DOHH2 (cell line): ENCODE data around the gene KRTAP10-6.

ENCODE experiments used
- H3F3A ChIP-seq: fragments of 200-600 bp; sonication (generic), shearing (Covaris generic); 2 replicates; pipeline ENCODE4 v1.6.0; 2016; ENCODE audit warnings: antibody characterized with exemption, mild to moderate bottlenecking; ENCODE audit not compliant: control insufficient read depth, insufficient read depth
- H3K27ac ChIP-seq: fragments of 200-600 bp; sonication (generic); 2 replicates; pipeline ENCODE4 v1.5.1; 2014; ENCODE audit warnings: low read depth, mild to moderate bottlenecking, low read length, moderate library complexity
- H3K27me3 ChIP-seq: fragments of 200-600 bp; sonication (generic); 2 replicates; pipeline ENCODE4 v1.6.1; 2014; ENCODE audit warnings: mild to moderate bottlenecking, low read length, mixed read lengths; ENCODE audit not compliant: control insufficient read depth
- H3K36me3 ChIP-seq: fragments of 200-600 bp; sonication (generic); 2 replicates; pipeline ENCODE4 v1.6.1; 2014; ENCODE audit warnings: mild to moderate bottlenecking, low read length, moderate library complexity, mixed read lengths; ENCODE audit not compliant: control insufficient read depth
- H3K4me1 ChIP-seq: fragments of 200-600 bp; sonication (generic); 2 replicates; pipeline ENCODE4 v1.6.1; 2014; ENCODE audit warnings: mild to moderate bottlenecking, low read length, mixed read lengths; ENCODE audit not compliant: control insufficient read depth
- H3K4me2 ChIP-seq: fragments of 200-600 bp; sonication (generic); 2 replicates; pipeline ENCODE4 v1.6.0; 2014; ENCODE audit warnings: mild to moderate bottlenecking, low read length, moderate library complexity
- H3K4me3 ChIP-seq: fragments of 200-600 bp; sonication (generic); 2 replicates; pipeline ENCODE4 v1.5.1; 2014; ENCODE audit warnings: mild to moderate bottlenecking, low read length, mixed read lengths
- H3K79me2 ChIP-seq: fragments of 200-600 bp; sonication (generic); 2 replicates; pipeline ENCODE4 v1.6.1; 2014; ENCODE audit warnings: mild to moderate bottlenecking, low read length, mixed read lengths; ENCODE audit not compliant: control insufficient read depth
- H3K9me2 ChIP-seq: fragments of 200-600 bp; sonication (generic); replicated peaks from 2 replicates; pipeline ENCODE4 v1.6.1; 2014; ENCODE audit warnings: mild to moderate bottlenecking, low read length, mixed read lengths; ENCODE audit not compliant: control insufficient read depth
- H3K9me3 ChIP-seq: fragments of 200-600 bp; sonication (generic); 2 replicates; pipeline ENCODE4 v1.6.1; 2014; ENCODE audit warnings: antibody characterized with exemption, low read length, mixed read lengths; ENCODE audit not compliant: control insufficient read depth, insufficient read depth
- H4K20me1 ChIP-seq: fragments of 200-600 bp; sonication (generic); 2 replicates; pipeline ENCODE4 v1.6.0; 2014; ENCODE audit warnings: low read depth, mild to moderate bottlenecking, antibody characterized with exemption, low read length, moderate library complexity; ENCODE audit not compliant: control insufficient read depth, insufficient read depth
- CTCF ChIP-seq: fragments of 200-600 bp; sonication (generic); IDR thresholded peaks from one replicate; pipeline ENCODE4 v1.5.1; 2014; ENCODE audit warnings: antibody characterized with exemption, mild to moderate bottlenecking, low read depth, low read length; ENCODE audit not compliant: poor library complexity, severe bottlenecking
- EZH2phosphoT487 ChIP-seq: fragments of 200-600 bp; sonication (generic); IDR thresholded peaks from 2 replicates; pipeline ENCODE4 v1.6.1; 2017; ENCODE audit warnings: borderline replicate concordance, mild to moderate bottlenecking, antibody characterized with exemption, low read length, moderate library complexity, mixed read lengths

KRTAP10-6 gene

GRCh38 chr21:44619886-44620285, 27.6 kb upstream of the KRTAP10-6 start:
- Histone ChIP-seq H3K4me1 (peaks cover 11% of the 10 kb centered on the region), H3K27me3 (no peaks in the 10 kb centered on the region), H4K20me1 (no peaks in the 10 kb centered on the region), H3K36me3 (no peaks in the 10 kb centered on the region), H3K9me2 (no peaks in the 10 kb centered on the region), H3K4me2 (no peak overlapping the region), H3K27ac (no peak overlapping the region), H3K79me2 (no peaks in the 10 kb centered on the region), H3K9me3 (peaks cover 23% of the 10 kb centered on the region), H3K4me3 (no peak overlapping the region), H3F3A (no peaks in the 10 kb centered on the region)
- no peak for TF ChIP-seq CTCF
- no peak for TF ChIP-seq EZH2phosphoT487

GRCh38 chr21:44618909-44619308, 26.6 kb upstream of the KRTAP10-6 start:
- no peak overlapping the region for H3K4me3 ChIP-seq
- no peak overlapping the region for H3K27ac ChIP-seq
- peaks cover 17% of the 10 kb centered on the region for H3K9me3 ChIP-seq
- H3K36me3 ChIP-seq = no peaks in the 10 kb centered on the region
- H3K4me2 ChIP-seq = no peak overlapping the region
- H3F3A ChIP-seq = no peaks in the 10 kb centered on the region
- H4K20me1 ChIP-seq = no peaks in the 10 kb centered on the region
- no peaks in the 10 kb centered on the region for H3K27me3 ChIP-seq
- H3K4me1 ChIP-seq = peaks cover 11% of the 10 kb centered on the region
- TF ChIP-seq EZH2phosphoT487 = no peak
- TF ChIP-seq CTCF = no peak
- H3K79me2 ChIP-seq = no peaks in the 10 kb centered on the region
- no peaks in the 10 kb centered on the region for H3K9me2 ChIP-seq

DNA sequence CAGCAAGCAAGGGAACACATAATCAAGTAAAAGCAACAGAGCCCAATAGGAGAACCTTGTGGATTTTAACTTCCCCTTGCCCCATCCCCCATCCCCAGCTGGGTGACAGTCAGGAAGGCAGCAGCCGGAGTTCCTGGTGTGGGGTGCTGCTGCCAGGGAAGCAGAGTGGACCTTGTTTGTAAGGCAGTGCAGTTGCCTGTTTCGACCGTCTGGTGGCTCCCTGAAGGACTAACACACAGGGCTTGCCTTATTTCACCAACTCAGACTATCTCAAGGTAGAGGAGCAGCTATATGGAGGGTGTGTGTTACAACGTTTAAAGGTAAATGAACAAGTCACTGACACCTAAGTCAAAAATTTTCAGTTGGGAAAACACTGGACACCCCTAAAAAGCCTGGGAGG, 26.2 kb upstream of the KRTAP10-6 start:
- Histone ChIP-seq H4K20me1 (no peaks in the 10 kb centered on the region), H3K9me3 (peaks cover 15% of the 10 kb centered on the region), H3K27me3 (no peaks in the 10 kb centered on the region), H3K4me3 (no peak overlapping the region), H3K79me2 (no peaks in the 10 kb centered on the region), H3K27ac (no peak overlapping the region), H3K4me2 (no peak overlapping the region), H3K9me2 (no peaks in the 10 kb centered on the region), H3K36me3 (no peaks in the 10 kb centered on the region), H3K4me1 (peaks cover 11% of the 10 kb centered on the region), H3F3A (no peaks in the 10 kb centered on the region)
- TF ChIP-seq EZH2phosphoT487 = no peak
- no peak for TF ChIP-seq CTCF

DNA sequence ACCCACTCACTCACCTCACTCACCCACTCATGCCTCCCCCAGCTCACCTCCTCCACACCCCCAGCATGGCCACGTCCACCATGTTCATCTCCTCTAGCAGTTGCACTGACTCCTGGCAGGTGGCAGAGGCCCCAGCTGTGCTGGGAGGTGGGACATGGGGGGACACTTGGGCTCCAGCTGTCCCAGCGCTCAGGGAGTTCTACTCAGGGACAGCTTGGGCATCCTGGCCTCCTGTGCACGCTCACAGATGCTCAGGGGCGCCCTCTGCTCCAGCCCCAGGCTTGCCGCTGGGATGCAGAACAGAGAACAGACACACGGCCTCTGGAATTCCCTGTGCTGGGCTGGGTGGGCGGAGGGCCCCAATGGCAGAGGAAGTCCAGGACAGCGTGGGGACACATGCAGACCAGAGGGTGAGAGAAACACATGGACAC, 24.8 kb upstream of the KRTAP10-6 start:
- no peak for TF ChIP-seq CTCF
- no peak for TF ChIP-seq EZH2phosphoT487
- Histone ChIP-seq H3K27ac (no peak overlapping the region), H3K9me2 (no peaks in the 10 kb centered on the region), H3K9me3 (peaks cover 13% of the 10 kb centered on the region), H3K4me2 (no peak overlapping the region), H3K4me3 (no peak overlapping the region), H3K4me1 (peaks cover 11% of the 10 kb centered on the region), H3K36me3 (no peaks in the 10 kb centered on the region), H3F3A (no peaks in the 10 kb centered on the region), H3K27me3 (no peaks in the 10 kb centered on the region), H3K79me2 (no peaks in the 10 kb centered on the region), H4K20me1 (no peaks in the 10 kb centered on the region)
